Breast epithelium (tissue), 4 donors: ENCODE data around the gene LRRFIP1. TPM values are rescaled to one million over a fixed set of nuclear protein-coding genes. Genes with fewer than 3 reads are reported as not detected.

Experiments used
- DNase-seq, 2 donors: peaks; one replicate each; pipeline ENCODE4 v3.0.0-alpha.2; 2019; ENCODE audit warnings: low spot score in 2 of 2
- H3K27ac ChIP-seq, 2 donors: fragments of 200-600 bp; sonication (generic) in 1 of 2; one replicate each; pipeline ENCODE4 v1.5.1; 2016 to 2019; ENCODE audit warnings: mild to moderate bottlenecking in 1 of 2
- H3K27me3 ChIP-seq, 2 donors: fragments of 200-600 bp; sonication (generic) in 1 of 2; one replicate each; pipeline versions ENCODE4 v1.5.1 to v1.6.0; 2017 to 2019; ENCODE audit warnings: control low read depth in 1 of 2, mild to moderate bottlenecking in 1 of 2
- H3K36me3 ChIP-seq: fragments of 200-600 bp; one replicate; pipeline ENCODE4 v1.5.1; 2019
- H3K4me1 ChIP-seq, 2 donors: fragments of 200-600 bp; sonication (generic); one replicate each; pipeline ENCODE4 v1.5.1; 2016 to 2019; ENCODE audit warnings: control low read depth in 1 of 2
- H3K4me3 ChIP-seq, 3 donors: fragments of 200-600 bp; sonication (generic); 1 replicate in 2 of 3; 2 replicates in 1 of 3; pipeline ENCODE4 v1.5.1; 2016 to 2019; ENCODE audit warnings: mild to moderate bottlenecking in 3 of 3, moderate library complexity in 2 of 3
- H3K9me3 ChIP-seq, 2 donors: fragments of 200-600 bp; sonication (generic) in 1 of 2; one replicate each; pipeline ENCODE4 v1.5.1; 2016 to 2019; ENCODE audit warnings: control low read depth in 1 of 2
- CTCF ChIP-seq, 3 donors: fragments of 450-650 bp; IDR thresholded peaks; one replicate each; pipeline ENCODE4 v1.5.1; 2016 to 2017; ENCODE audit warnings: antibody characterized with exemption in 3 of 3, mild to moderate bottlenecking in 3 of 3, moderate library complexity in 3 of 3
- POLR2A ChIP-seq: fragments of 450-650 bp; IDR thresholded peaks from one replicate; pipeline ENCODE4 v1.6.1; 2016; ENCODE audit warnings: antibody characterized with exemption, mild to moderate bottlenecking, moderate library complexity
- POLR2AphosphoS5 ChIP-seq, 3 donors: sonication (generic); formaldehyde crosslinking; IDR thresholded peaks; one replicate each; pipeline ENCODE4 v1.6.1; 2017; ENCODE audit warnings: antibody characterized with exemption in 3 of 3
- intact Hi-C: fragments of 100-400 bp; cut with DNase I; formaldehyde crosslinking; loops from one replicate; pipeline ENCODE4 v1.15.1; 2023; ENCODE audit warnings: low total_unique reads
- total RNA-seq, 3 donors: library from RNA; depleted of rRNA; stranded (reverse); fragments of >200 nt; gene quantifications; one replicate each; pipeline ENCODE4 v1.1.0, GENCODE V29; 2016

Gene LRRFIP1
- total RNA-seq, 3 donors from 2014 or later = 82.6 to 136 (median 130) TPM

GRCh38 chr2:237669628-237670392 lies 42.4 kb downstream of the LRRFIP1 start:
- Histone ChIP-seq H3K27me3 (no peaks in the 10 kb centered on the region), H3K27ac (peak overlapping the region; percentile 74 to 79), H3K9me3 (no peaks in the 10 kb centered on the region), H3K4me1 (peaks cover 0 to 6% of the 10 kb centered on the region in 2 donors), H3K36me3 (no peaks in the 10 kb centered on the region), H3K4me3 (no peak overlapping the region)
- intact Hi-C loops = loop anchor here (10.0 kb wide), 1 partner anchor 75 kb away; no protein-coding TSS in a partner anchor
- no peak for DNase-seq
- TF ChIP-seq POLR2A = no peak
- TF ChIP-seq POLR2AphosphoS5 (IDR thresholded peaks at IDR 0.05) = peak in 2 of 3 donors; percentile 44 to 84
- TF ChIP-seq CTCF (IDR thresholded peaks at IDR 0.05) = no peak

- no peaks in the 10 kb centered on the region for H3K27me3 ChIP-seq
- H3K9me3 ChIP-seq = no peaks in the 10 kb centered on the region
- TF ChIP-seq POLR2AphosphoS5 (IDR thresholded peaks at IDR 0.05) = no peak
- no peak for TF ChIP-seq POLR2A
- TF ChIP-seq CTCF (IDR thresholded peaks at IDR 0.05) = no peak
- no peak overlapping the region for H3K4me3 ChIP-seq
- peaks cover 0 to 6% of the 10 kb centered on the region in 2 donors for H3K4me1 ChIP-seq
- peak overlapping the region; percentile 74 to 79 for H3K27ac ChIP-seq
- H3K36me3 ChIP-seq = no peaks in the 10 kb centered on the region
- intact Hi-C loops = loop anchor here (10.0 kb wide), 1 partner anchor 74 kb away; no protein-coding TSS in a partner anchor
- DNase-seq = no peak
Observed at GRCh38 chr2:237670641-237671040, 43.3 kb downstream of the LRRFIP1 start.

- Histone ChIP-seq H3K36me3 (no peaks in the 10 kb centered on the region), H3K4me3 (no peak overlapping the region), H3K4me1 (peaks cover 0 to 6% of the 10 kb centered on the region in 2 donors), H3K9me3 (no peaks in the 10 kb centered on the region), H3K27me3 (no peaks in the 10 kb centered on the region), H3K27ac (peak overlapping the region; percentile 74 to 79)
- TF ChIP-seq POLR2A = no peak
- no peak for TF ChIP-seq CTCF (IDR thresholded peaks at IDR 0.05)
- no peak for TF ChIP-seq POLR2AphosphoS5 (IDR thresholded peaks at IDR 0.05)
- intact Hi-C loops = loop anchor here (10.0 kb wide), 1 partner anchor 73 kb away; no protein-coding TSS in a partner anchor
- DNase-seq = no peak
Observed at GRCh38 chr2:237671466-237672138, 44.2 kb downstream of the LRRFIP1 start.

- no peak for DNase-seq
- H3K27ac ChIP-seq = peak overlapping the region; percentile 86 to 93
- peaks cover 0 to 6% of the 10 kb centered on the region in 2 donors for H3K4me1 ChIP-seq
- H3K4me3 ChIP-seq = peak overlapping the region in 2 of 3 donors; percentile 47 to 62
- H3K36me3 ChIP-seq = no peaks in the 10 kb centered on the region
- no peak for TF ChIP-seq POLR2A
- TF ChIP-seq CTCF (IDR thresholded peaks at IDR 0.05) = no peak
- no peak for TF ChIP-seq POLR2AphosphoS5 (IDR thresholded peaks at IDR 0.05)
- no peaks in the 10 kb centered on the region for H3K27me3 ChIP-seq
- no peaks in the 10 kb centered on the region for H3K9me3 ChIP-seq
- intact Hi-C loops = loop anchor here (10.0 kb wide), 1 partner anchor 72 kb away; no protein-coding TSS in a partner anchor
Observed at GRCh38 chr2:237672731-237673129, 45.3 kb downstream of the LRRFIP1 start.
